Activated naive CD8-positive, alpha-beta T cell (primary cell): ENCODE data around the gene NDUFA8.

ENCODE experiments used
- H3K27ac Mint-ChIP-seq: one replicate; pipeline ENCODE4 v1.8.0; 2021; ENCODE audit warnings: mixed read lengths
- H3K27me3 Mint-ChIP-seq: one replicate; pipeline ENCODE4 v1.8.0; 2021; ENCODE audit warnings: mixed read lengths
- H3K36me3 Mint-ChIP-seq: one replicate; pipeline ENCODE4 v1.8.0; 2021; ENCODE audit warnings: mixed read lengths
- H3K4me1 Mint-ChIP-seq: one replicate; pipeline ENCODE4 v1.8.0; 2021; ENCODE audit warnings: low read depth, mixed read lengths
- H3K4me3 Mint-ChIP-seq: one replicate; pipeline ENCODE4 v1.8.0; 2021; ENCODE audit warnings: mild to moderate bottlenecking, mixed read lengths
- H3K9me3 Mint-ChIP-seq: one replicate; pipeline ENCODE4 v1.8.0; 2021; ENCODE audit warnings: low read depth, mixed read lengths

NDUFA8 gene

DNA sequence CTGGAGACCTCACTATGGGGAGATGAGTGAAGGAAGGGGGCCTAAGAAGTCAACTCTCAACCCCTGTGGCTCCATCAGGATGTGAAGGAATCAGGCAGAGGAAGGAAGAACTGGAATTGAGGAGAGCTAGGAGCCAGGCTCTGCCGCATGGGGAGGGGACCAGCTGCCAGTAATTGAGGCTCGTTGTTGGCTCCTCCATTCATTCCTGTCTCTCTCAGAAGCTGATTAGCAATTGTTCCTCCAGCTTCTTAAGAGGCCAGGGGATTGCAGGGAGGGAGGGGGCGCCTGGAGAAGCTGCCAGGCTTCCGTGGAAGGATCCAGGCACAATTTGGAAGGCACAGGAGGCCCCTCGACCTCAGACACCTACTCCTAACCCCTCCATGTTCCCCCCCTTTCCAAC is 46.0 kb downstream of the NDUFA8 start:
- Mint-ChIP-seq H3K4me1 (no peaks in the 10 kb centered on the region), H3K4me3 (no peak overlapping the region), H3K27me3 (no peaks in the 10 kb centered on the region), H3K9me3 (no peaks in the 10 kb centered on the region), H3K36me3 (no peaks in the 10 kb centered on the region), H3K27ac (no peak overlapping the region)

DNA sequence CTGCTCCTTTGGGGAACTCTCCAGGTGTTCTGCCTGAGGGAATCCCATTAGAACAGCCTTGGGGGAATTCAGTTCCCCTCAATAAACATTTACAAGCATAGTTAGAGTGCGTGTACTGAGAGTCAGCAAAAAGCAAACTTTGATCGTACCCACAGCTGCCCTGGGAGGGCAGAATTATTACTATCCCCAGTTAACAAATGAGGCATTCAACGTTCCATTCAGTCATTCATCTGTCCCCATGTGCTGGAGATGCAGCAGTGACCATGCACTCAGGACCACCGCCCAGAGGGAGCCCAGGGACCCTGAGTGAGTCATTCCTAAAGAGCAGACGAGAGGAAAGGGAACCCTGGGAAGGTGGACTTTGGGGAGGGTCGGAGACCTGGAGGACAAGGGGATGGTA is 47.3 kb downstream of the NDUFA8 start:
- Mint-ChIP-seq H3K4me3 (no peak overlapping the region), H3K27ac (no peak overlapping the region), H3K27me3 (no peaks in the 10 kb centered on the region), H3K9me3 (no peaks in the 10 kb centered on the region), H3K4me1 (no peaks in the 10 kb centered on the region), H3K36me3 (no peaks in the 10 kb centered on the region)

DNA sequence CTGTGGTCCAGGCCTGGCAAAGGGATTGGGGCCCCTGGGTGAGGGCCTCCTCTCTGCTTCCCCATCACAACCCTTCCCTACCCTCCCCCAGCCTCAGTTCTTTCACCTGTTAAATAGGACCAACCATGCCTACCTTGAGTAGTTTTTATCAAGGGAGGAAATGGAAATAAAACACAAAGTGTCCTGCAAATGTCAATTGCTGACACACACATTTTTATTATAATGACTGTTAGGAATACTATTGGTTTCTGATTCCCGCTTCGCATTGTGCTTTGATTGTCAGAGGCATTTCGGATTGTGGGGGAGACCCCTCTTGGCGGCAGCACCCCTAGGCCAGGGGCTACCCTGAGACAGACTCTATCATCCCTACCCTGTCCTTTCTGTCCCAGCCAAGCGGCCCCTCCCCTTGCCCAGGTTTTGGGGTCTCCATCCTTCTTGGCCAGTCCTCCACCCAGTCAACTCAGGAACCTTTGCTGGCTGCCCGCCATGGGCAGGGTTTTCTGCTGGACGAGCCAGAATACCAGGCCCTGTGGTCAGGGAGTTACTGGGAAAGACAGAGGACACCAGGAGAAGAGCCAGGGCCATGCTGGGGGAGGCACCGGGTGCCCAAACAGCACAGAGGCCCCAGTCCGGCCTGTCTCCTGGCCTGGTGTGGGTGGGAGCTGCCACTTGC is 48.0 kb downstream of the NDUFA8 start:
- H3K27ac Mint-ChIP-seq: no peak overlapping the region
- H3K4me3 Mint-ChIP-seq: no peak overlapping the region
- H3K9me3 Mint-ChIP-seq: no peaks in the 10 kb centered on the region
- no peaks in the 10 kb centered on the region for H3K36me3 Mint-ChIP-seq
- no peaks in the 10 kb centered on the region for H3K4me1 Mint-ChIP-seq
- no peaks in the 10 kb centered on the region for H3K27me3 Mint-ChIP-seq

DNA sequence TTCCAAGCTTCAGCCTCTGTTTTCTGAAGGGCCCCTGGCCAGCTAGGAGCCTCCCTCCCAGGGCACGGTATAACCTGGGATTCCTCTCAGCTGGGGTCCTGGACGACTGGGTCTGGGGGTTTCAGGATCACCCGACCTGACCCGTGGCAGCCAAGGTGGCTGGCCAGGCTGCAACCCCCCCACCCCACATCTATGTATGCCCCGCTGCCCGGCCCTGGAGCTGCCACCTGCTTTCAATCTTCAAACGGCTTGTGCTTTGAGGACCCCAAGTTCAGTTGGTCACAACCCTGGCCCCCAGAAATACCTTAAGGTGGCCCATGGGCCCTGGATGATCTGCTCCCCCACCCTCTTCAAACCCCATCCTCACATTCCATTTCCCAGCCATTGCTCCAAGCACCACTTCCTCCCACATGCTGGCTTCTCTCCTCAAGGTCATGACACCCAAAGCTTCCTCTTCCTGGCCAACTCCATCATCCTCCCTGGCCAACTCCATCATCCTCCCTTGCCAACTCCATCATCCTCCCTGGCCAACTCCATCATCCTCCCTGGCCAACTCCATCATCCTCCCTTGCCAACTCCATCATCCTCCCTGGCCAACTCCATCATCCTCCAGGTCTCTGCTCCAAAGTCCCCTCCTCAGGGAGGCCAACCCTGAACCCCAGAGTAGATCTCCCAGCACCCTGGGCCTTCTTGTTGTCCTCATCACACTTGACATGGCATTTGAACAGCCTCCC is 49.3 kb downstream of the NDUFA8 start:
- H3K27ac Mint-ChIP-seq: no peak overlapping the region
- H3K36me3 Mint-ChIP-seq: no peaks in the 10 kb centered on the region
- H3K9me3 Mint-ChIP-seq: no peaks in the 10 kb centered on the region
- H3K4me3 Mint-ChIP-seq: no peak overlapping the region
- no peaks in the 10 kb centered on the region for H3K4me1 Mint-ChIP-seq
- H3K27me3 Mint-ChIP-seq: no peaks in the 10 kb centered on the region

DNA sequence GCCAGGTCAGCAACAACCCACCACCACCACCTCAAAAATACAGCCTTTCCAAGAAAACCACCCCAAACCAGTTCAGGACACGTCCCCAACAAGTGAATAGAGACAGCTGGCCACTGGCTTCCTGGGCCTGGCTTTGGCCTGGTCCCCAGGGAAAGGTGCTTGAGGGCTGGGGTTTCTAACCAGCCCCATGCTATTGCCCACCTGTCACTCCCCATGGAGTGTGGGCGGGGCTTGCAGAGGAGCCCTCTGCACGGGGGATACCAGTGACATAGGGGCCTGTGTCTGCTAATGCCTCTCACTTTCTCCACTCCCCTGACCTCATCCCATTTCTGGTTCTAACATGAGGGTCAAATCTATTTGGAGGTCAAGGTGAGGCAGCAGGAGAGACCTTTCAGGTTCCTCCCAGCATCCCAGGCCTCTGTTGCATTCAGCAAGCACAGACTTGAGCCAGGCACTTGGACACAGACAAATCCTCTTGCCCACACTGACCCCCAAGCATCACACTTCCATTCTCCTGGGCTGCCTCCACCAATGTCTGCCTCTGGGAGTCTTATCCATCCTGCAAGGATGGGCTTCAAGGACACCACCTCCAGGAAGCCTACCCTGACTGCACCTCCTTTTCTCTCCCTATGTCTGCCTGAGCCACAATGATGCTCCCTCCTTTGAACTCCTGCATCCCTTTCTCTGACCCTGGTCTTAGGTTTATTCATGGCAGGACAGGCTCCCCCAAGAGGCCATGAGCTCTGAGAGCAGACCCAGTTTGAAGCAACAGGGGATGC is 50.4 kb downstream of the NDUFA8 start:
- Mint-ChIP-seq H3K36me3 (no peaks in the 10 kb centered on the region), H3K9me3 (peaks cover under 1% of the 10 kb centered on the region), H3K27ac (no peak overlapping the region), H3K27me3 (no peaks in the 10 kb centered on the region), H3K4me1 (no peaks in the 10 kb centered on the region), H3K4me3 (no peak overlapping the region)

DNA sequence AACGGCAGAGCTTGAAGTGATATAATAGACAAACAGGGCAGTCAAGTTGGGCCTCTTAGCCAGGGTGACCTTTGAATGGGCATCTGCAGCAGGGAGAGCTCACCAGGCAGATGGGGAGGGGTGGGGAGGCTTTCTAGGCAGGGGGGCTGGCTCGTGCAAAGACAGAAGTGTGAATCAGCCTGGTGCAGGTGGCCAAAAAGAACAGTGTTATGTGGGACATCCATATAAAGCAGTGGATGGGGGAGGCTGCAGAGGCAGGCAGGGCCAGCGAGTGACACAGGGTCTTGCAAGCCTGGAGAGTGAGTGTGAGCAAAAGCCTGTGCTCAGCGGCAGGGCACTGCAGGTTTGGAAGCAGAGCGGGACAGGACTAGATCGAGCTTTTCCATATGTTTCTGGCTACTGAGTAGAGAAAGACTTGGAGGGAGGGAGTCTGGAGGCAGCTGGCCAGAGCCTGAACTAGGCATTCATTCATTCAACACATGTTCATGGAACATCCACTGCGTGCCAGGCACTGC is 52.2 kb downstream of the NDUFA8 start:
- Mint-ChIP-seq H3K4me3 (no peak overlapping the region), H3K27ac (no peak overlapping the region)

DNA sequence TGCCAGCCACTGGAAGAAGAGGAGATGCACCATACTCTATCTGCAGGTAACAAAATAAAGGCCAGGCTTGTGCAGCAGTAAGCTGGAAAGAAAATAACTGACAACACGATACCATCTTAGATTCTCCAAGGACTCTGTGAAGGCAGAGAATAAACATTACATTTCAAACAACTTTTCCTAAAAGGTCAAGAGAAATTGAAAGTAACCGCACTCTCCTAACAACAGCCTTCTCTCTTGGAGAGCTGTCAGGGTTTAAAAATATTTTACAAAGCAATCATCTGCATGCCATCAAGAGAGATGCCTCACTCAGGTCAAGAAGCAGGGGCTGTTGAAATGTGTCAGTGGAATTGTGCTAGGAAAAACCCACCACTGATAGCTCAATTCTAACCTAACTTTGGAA is 53.0 kb downstream of the NDUFA8 start:
- H3K4me3 Mint-ChIP-seq: no peak overlapping the region
- H3K27ac Mint-ChIP-seq: no peak overlapping the region
- H3K27me3 Mint-ChIP-seq: no peaks in the 10 kb centered on the region
- H3K9me3 Mint-ChIP-seq: peaks cover 6% of the 10 kb centered on the region
- no peaks in the 10 kb centered on the region for H3K4me1 Mint-ChIP-seq
- H3K36me3 Mint-ChIP-seq: peaks cover 4% of the 10 kb centered on the region

More for the DNA sequence above, 52.2 kb downstream of the NDUFA8 start:
- Mint-ChIP-seq H3K27me3 (no peaks in the 10 kb centered on the region), H3K9me3 (peaks cover 6% of the 10 kb centered on the region), H3K36me3 (peaks cover 4% of the 10 kb centered on the region), H3K4me1 (no peaks in the 10 kb centered on the region)

DNA sequence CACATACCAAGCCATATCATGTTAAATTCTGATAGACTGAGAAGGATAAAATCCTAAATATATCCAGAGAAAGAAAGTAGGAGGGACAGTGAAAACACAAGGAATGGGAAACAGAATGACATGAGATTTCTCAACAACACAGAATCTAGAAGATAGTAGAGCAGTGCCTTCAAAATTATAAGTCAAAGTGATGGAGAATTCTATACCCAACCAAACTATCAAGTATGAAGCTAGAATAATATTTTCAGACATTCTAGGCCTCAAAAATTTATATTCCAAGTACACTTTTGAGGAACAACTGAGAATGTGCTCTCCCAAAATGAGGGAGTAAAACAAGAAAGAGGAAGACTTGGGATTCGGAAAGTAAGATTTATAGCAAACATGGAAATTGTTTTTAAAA is 55.6 kb downstream of the NDUFA8 start:
- Mint-ChIP-seq H3K36me3 (peaks cover 4% of the 10 kb centered on the region), H3K4me3 (no peak overlapping the region), H3K9me3 (peaks cover 6% of the 10 kb centered on the region), H3K27me3 (peaks cover 3% of the 10 kb centered on the region), H3K4me1 (peaks cover 2% of the 10 kb centered on the region), H3K27ac (no peak overlapping the region)

DNA sequence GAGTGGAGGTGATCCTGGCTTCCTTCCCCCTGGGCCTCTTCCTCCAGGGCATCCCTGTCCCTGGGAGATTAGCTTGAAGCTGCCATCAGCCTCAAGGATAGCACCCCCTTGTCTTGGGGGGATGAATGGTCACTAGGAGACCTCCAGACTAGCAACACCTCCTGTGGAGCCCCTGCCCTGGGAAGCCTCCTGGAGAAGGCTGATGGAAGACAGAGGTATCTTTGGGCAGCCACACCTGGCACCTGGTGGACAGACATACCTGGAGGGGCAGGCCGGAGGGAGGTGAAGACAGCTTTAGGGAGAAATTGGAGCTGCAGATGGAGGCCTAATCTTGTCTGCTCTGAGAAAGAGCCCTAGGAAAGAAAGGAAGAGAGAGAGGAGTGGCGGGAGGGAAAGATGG is 57.4 kb downstream of the NDUFA8 start:
- Mint-ChIP-seq H3K36me3 (peaks cover 4% of the 10 kb centered on the region), H3K9me3 (peaks cover 6% of the 10 kb centered on the region), H3K27me3 (peaks cover 3% of the 10 kb centered on the region), H3K4me3 (no peak overlapping the region), H3K27ac (no peak overlapping the region), H3K4me1 (peaks cover 2% of the 10 kb centered on the region)

DNA sequence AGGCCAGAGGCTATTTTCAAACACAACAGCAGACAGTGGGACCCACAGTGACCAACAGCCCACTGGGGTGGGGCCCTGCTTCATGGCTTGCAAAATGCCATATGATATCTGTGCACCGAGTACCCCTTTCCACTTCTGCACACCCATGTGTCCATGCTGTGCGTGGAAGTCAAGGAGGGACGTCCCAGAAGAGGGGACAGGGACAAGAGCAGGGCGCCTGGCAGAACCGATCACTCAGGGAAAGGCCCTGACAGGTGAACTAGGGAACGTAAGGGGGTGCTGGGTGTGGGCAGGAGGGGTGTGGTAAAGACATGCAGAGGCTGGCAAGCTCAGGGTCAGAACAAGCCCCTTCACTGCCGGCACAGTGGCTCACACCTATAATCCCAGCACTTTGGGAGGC is 58.8 kb downstream of the NDUFA8 start:
- H3K27ac Mint-ChIP-seq: no peak overlapping the region
- peaks cover 4% of the 10 kb centered on the region for H3K36me3 Mint-ChIP-seq
- H3K4me1 Mint-ChIP-seq: peaks cover 2% of the 10 kb centered on the region
- no peak overlapping the region for H3K4me3 Mint-ChIP-seq
- peaks cover 6% of the 10 kb centered on the region for H3K9me3 Mint-ChIP-seq
- peaks cover 3% of the 10 kb centered on the region for H3K27me3 Mint-ChIP-seq

DNA sequence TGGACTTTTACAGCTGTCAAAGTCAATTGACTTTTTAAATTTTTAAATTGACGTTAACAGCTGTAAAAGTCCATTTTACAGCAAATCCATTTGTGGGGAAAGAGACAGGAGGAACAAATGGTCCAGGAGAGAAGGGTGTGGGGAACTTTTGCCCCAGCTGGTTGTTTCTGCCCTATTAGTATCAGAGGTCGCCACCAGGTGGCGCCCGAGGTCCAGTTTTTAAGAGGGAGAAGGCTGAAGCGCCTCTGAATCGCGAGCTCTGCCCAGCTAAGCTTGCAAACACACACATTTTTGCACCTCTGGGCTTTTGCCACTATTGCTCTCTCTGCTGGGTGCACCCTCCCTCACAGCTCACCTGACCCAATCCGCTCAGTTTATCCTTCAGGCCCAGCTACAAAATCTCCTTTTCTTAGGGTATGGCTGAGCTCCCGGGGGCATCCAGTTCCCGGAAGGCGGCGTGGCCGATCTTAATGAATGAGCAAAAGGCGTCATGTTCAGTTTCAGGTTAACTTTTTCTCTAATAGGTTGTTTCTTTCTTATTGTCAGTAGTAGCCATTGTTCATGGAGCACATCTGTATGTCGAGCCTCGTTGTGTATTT is 60.2 kb downstream of the NDUFA8 start:
- peaks cover 3% of the 10 kb centered on the region for H3K27me3 Mint-ChIP-seq
- peaks cover 10% of the 10 kb centered on the region for H3K4me1 Mint-ChIP-seq
- H3K9me3 Mint-ChIP-seq: peaks cover 6% of the 10 kb centered on the region
- H3K27ac Mint-ChIP-seq: no peak overlapping the region
- H3K4me3 Mint-ChIP-seq: peak overlapping the region; percentile 21
- H3K36me3 Mint-ChIP-seq: peaks cover 4% of the 10 kb centered on the region

DNA sequence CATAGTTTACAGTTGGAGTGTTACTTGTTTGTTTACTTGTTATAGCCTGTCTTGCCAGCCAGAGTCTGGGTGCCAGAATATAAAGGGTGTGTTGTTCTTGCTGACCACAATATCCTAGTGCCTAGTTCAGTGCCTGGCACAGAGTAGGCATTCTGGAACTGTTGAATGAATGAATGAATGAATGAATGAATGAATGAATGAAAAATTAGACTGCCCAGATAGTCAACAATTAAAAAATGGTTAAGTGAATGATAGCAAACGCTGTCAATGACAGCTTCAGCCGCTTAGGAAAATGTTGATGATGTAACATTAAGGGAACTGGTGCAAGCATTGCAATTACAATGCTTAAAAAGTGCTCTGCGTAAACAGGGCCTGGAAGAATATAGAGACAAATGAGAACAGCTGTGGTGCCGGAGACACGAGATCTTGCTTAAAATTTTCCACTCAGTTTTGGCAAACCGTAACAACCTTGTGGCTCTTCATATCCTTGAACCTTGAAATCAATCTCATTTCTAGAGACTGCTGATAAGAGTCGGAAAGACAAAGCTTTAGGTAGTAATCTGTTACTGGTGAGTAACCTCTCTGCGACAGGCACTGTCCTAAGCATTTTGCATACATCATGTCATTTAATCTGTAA is 61.8 kb downstream of the NDUFA8 start:
- no peak overlapping the region for H3K4me3 Mint-ChIP-seq

DNA sequence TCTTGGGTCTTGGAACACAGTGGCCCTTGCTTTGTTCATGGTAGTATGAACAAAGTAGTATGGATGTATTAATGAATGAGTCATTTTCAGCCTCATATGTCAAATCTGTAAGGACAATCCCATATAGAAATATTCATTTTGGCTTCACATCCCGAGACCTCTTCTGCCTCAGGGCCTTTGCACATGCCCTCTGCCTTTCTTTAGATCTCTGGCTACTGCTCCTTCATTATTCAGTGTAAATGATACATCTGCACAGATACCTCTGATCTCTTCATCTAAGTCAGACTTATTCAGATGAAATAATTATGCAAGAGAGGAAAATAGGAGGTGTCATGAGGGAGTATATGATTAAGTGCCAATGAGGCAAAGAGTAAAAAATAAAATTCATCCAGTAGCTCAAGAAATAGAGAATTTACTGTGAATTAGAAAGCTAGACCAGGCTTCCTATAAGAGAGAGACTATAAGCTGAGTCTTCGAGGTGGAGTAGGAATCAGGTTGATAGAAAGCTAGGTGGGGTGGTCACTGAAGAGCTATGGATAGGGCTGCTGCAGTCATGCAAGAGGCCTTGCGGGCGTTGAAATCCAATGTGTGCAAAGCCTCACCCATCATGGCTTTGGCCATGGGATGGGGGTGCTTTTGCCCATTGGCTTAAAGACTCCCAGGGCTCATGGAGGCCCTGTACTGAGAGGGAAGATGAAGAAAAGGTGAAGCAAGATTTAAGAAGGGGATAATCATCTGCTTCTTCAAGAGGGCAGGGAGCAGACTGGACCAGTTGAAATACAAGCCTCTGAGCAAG is 62.8 kb downstream of the NDUFA8 start:
- no peak overlapping the region for H3K4me3 Mint-ChIP-seq
- no peaks in the 10 kb centered on the region for H3K36me3 Mint-ChIP-seq
- H3K27ac Mint-ChIP-seq: no peak overlapping the region
- H3K27me3 Mint-ChIP-seq: peaks cover 3% of the 10 kb centered on the region
- no peaks in the 10 kb centered on the region for H3K9me3 Mint-ChIP-seq
- H3K4me1 Mint-ChIP-seq: peaks cover 16% of the 10 kb centered on the region

More for the DNA sequence above, 61.8 kb downstream of the NDUFA8 start:
- H3K27ac Mint-ChIP-seq: no peak overlapping the region
- no peaks in the 10 kb centered on the region for H3K36me3 Mint-ChIP-seq
- peaks cover 12% of the 10 kb centered on the region for H3K4me1 Mint-ChIP-seq
- no peaks in the 10 kb centered on the region for H3K9me3 Mint-ChIP-seq
- peaks cover 3% of the 10 kb centered on the region for H3K27me3 Mint-ChIP-seq
